ENCODE results near the gene NPTX1. TPM values are rescaled to one million over a fixed set of nuclear protein-coding genes. Genes with fewer than 3 reads are reported as not detected.
A peak's percentile ranks its signal among the peaks of the same experiment; 100 is the strongest.

NPTX1 gene
- total RNA-seq, 2 donors from 2014 or later: not detected

DNA sequence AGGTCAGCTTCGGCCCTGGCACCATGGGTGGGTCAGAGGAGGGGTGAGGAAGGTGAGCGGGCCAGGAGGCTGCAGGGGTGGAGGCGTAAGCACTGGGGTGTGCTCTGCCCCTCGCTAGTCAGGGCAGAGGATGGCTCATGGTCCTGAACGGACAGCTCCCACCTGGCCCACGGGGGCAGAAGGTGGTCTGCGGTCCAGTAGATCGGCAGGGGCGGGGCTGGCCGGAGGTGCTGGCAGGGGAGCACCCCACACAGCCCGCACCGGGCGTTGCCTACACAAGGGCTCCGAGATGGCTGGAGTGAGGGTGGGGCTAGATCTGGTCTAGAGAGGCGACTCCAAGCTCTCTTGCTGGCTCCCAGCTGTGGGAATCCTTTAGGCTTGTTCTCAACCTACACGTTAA, 8.2 kb downstream of the NPTX1 start:
- ATAC-seq: peak in 1 of 2 donors; percentile 30
- DNase-seq: no peak
- intact Hi-C loops (cut with DNase I): no loop called here

DNA sequence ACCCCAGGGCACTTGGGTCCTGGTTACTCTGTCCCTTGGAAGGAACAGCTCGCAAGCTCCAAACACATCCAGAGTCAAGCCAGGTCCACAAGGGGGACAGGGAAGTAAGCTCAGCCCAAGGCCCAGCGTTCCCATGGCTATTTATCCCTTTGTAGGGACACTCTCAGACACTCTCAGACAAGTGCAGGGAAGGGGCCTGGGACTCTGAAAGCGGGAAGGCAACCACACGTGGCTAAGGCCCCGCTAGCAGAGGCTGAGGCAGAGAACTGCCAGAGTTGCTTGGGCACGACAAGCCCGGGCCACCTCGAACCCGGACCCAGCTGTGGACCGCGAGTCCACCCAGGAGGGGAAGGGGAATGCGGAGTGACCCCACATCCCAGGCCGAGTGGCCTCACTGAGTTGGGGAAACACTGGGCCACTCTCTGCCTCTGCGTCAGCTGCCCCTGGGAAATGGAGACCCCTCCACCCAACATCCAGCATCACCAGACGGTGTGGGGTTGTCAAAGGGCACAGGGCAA, 10.2 kb downstream of the NPTX1 start:
- DNase-seq (no peak), ATAC-seq (no peak)
- intact Hi-C loops (cut with DNase I): no loop called here

DNA sequence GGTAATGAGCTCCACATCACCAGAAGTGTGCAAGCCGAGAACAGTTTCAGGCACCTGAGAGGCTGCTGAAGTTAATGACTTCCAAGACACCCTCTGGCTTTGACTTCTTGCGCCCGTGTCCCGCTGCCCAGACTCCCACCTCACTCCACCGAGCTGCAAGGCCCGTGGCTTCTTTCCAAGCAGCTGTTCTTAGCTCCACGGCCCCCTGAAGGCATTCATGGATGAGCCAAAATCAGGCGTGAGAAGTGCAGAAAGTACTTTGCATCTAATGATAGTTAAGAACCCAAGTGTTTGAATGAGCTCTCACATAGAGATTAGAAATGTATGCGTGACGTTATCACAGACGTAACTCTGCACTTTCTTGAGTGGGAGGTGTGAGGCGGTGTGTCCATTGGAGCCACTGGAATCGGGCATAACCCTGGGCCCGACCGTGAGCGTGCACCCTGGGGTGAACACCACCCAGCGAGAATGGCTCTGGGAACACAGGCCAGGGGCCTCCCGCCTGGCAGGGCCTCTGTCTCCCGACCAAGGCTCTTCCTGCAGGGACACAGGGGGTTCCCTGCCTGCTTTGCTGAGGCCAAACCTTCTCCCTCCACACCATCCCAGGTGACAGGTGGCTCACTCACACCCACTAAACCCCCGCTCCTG, 11.0 kb downstream of the NPTX1 start:
- no peak for DNase-seq
- intact Hi-C loops (cut with DNase I): no loop called here
- no peak for ATAC-seq

DNA sequence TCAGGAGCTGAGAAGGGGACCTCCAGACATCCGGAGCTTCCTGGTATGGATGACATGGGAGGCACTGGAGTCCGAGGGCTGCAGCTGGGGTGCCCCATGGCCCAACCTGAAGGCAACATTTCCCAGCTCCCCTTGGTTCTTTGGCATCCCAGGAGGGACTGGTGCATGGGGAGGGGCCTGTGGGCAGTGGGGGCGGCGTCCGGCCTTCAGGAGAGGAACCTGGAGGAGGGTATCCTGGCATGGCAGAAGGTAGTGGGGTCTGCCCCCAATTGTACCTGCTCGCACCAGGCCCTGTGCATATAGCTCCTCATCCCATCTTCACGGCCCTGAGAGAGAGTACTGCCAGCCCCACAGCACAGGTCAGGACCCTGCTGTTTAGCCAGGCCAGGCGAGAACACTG, 11.9 kb downstream of the NPTX1 start:
- DNase-seq: no peak
- intact Hi-C loops (cut with DNase I): no loop called here
- ATAC-seq: no peak

DNA sequence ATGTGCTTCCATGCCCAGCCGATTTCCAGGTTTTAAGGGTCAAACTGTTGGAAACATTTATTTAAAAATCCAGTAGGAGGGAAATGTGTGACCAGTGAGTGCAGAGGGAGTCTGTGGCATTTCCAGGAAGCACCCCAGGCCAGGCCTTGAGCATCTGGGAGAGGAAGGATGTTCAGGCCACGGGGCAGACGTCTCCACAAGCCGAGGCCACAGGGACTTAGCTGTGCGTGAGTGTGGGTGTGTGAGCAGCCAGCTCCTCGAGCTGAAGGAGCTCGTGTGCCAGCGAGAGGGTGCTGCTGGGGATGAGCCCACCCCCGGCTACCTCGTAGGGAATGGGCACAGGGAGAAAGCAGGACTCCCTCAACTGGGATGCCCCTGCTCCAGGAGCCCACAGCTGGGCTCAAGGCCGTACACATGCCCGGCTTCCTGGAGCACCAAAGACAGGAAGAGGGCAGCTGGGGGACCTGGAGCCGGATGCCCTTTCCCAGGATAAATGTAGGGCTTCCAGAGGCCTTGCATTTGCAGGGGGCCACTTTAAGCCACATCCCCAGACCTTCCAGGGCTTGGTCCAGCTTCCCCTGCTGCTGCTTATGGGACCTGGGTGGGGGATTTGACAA, 12.5 kb downstream of the NPTX1 start:
- no peak for DNase-seq
- no peak for ATAC-seq
- intact Hi-C loops (cut with DNase I): no loop called here

DNA sequence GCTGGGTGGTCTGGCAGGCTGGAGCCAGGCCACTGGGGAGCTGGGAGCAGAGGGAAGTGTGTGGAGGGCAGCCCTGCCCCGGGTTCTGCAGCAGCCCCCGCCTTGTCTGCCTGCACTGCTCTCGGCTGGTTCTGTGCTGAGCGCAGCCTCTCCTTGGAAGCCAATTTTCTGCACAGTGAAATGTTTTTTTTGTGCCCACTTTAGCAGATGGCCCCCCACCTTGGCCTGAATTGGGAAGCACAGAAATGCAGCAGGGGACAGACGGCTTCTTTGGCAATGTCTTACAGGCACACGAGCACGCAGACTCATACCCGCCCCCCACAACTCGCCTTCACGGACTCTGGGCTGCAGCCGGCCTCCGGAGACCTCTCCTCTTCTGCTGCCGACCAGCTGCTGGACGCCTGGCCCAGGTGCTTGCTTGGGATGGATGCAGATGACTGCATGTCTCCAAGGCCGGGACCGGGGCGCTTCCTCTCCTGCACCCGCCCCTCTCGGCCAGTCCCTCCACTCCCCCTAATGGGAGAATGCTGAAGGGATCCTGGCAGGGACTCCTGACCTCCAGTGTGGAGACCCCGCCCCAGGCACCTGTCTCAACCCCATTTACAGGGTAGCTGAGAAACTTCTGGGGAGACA, 14.8 kb downstream of the NPTX1 start:
- ATAC-seq (no peak), DNase-seq (no peak)
- intact Hi-C loops (cut with DNase I): no loop called here

DNA sequence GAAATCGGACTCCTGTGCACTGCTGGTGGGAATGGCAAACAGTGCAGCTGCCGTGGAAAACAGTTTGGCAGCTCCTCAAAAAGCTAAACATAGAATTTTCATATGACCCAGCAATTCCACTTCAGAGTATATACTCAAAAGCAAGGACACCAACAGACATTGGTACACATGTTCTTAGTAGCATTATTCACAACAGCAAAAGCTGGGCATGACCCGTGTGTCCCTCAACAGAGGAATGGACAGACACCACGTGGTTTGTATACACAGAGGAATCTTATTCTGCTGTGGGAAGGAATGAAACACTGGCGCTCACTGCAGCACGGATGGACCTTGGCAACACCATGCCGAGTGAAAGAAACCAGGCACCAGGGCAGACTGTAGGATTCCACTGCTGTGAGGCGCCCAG, 16.0 kb downstream of the NPTX1 start:
- intact Hi-C loops (cut with DNase I): no loop called here
- ATAC-seq: peak; percentile 12 to 16
- DNase-seq: no peak

DNA sequence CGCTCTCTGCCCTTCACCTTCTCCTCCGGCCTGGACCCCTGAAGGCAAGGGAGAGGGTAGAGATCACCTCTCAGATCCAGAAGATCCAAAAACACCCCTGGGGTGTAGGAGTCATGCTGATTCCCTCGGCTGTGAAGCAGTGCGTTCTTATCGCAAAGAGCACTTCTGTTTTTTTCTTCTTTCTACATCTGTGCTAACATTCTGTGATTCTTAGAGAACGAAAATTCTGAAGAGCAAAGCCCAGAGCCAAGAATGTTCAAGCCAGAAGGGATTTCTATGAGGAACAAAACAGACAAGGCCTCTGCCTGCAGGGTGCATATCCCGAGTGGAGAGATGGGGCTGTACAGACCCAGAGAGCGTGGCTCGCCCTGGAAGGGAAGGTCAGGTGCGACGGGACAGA, 17.2 kb downstream of the NPTX1 start:
- DNase-seq (no peak), ATAC-seq (no peak)
- intact Hi-C loops (cut with DNase I): no loop called here

DNA sequence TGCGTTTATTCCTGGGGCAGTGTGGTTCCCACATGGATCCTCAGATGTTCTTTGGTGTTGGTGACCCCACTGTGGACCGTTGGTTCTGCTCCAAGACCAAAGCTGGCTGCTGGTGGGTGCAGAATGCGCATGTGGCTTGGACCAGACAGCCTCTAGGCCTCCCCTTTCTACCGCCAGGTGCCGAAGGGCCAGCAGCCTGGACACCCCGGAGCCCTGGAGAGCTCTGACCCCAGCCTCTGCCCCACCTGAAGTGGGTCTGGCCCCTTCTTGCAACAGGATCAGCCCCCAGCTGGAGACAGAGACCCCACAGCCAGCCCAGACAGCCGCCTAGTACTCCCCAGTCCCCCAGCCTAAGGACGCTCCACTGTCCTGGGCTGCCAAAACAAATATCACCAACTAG, 18.4 kb downstream of the NPTX1 start:
- no peak for DNase-seq
- intact Hi-C loops (cut with DNase I): no loop called here
- ATAC-seq: no peak

DNA sequence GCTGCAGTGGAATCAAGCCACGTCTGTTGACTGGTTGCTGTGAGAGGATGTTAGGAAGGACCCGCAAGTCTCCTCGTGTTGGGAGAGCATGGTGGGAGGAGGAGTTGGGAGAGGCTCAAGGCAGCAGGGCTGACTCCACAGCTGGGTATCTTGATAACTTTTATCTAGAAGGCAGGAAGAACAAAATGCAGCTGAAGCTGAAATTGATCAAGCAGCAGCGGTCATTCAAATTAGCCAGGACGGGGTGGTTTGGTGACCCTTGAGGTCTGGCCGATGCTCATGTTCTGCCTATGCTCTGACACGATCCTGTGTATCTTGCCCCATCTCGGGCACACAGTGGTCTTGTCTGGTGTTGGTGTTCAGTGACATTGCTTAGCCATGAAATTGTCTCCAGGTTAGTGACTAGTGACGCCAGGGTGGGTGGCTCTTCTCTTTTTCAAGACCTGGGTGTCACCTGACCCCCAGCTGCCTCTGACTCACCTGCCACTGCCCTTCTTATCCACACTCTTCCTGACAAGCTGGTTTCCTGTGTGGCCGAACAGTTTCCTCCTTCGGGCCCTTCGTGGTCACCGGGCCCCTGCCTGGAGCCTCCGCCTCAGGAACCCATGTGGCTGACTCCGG, 19.1 kb downstream of the NPTX1 start:
- DNase-seq (no peak), ATAC-seq (no peak)
- intact Hi-C loops (cut with DNase I): no loop called here

DNA sequence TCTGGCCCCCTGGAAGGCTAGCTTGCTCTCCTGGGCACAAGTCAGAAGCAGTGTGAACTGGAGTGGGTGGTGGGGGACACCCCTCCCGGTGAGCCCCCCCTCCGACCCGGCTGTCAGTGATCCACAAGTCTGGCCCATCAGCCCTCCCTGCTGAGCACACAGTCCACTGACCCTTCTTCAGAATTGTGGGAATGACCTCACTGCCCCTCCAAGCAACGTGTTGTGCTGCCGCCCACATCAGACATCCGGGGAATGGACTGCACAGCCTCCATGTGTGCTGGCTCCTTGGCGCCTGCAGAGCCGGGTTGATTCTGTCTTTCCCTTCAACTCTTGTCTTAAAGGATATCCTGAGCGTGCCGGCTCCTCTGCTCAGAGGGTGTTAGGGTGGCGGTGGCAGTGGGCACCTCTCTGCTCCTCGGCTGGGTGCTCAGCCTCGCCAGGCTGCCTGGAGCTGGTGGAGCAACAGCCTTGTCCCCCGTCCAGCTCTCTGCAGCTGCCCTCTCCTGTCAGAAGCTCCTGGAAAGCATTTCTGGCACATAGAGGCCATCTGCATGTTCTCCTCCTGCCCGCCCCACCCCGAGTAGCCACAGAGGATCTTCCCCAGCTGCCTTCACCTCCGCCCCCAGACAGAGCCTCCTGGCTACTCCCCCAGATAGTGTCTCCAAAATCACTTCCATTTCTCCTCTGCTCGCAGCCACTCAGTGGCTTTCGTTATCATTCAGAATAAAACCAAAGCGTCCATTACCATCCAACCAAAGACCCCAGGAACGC, 19.8 kb downstream of the NPTX1 start:
- ATAC-seq (no peak), DNase-seq (no peak)
- intact Hi-C loops (cut with DNase I): no loop called here

DNA sequence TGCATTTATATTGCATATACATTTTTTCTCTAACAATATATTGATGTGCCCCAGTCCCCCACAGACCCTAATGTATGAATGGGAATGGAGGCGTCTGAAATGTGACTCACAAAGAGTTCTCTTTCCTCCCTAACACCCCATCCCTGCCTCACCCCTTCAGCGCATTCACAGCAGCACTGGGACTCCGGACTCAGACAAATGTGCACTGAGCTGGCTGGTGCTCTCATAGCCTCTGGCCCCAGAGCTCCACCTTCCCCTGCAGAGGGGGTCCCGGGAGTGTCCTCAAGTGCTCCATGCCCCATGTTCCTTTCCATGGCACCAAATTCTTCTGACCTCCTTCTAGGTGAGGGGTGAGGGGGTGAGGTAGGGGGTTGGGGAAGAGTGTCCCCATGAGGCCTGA, 20.6 kb downstream of the NPTX1 start:
- DNase-seq: no peak
- ATAC-seq: no peak
- intact Hi-C loops (cut with DNase I): no loop called here

DNA sequence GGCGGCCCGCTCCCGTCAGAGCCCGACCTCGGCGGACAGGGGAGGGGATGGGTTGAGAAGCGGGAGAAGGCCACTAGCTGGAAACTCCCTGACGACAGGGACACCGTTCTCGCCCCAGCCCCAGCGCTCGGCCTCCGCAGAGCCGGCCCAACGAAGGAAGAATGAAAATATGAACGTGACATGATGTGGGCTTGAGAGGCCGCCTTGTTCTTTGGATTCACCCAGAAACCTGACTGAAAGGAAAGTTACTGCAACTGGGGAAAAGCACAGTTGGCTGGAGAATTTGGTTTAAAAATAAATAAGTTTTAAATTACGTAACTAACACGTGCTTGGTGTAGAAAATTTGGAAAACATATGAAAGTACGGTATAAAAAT, 21.1 kb downstream of the NPTX1 start:
- intact Hi-C loops (cut with DNase I): no loop called here
- ATAC-seq: peak; percentile 29 to 67
- DNase-seq: peak; percentile 70

DNA sequence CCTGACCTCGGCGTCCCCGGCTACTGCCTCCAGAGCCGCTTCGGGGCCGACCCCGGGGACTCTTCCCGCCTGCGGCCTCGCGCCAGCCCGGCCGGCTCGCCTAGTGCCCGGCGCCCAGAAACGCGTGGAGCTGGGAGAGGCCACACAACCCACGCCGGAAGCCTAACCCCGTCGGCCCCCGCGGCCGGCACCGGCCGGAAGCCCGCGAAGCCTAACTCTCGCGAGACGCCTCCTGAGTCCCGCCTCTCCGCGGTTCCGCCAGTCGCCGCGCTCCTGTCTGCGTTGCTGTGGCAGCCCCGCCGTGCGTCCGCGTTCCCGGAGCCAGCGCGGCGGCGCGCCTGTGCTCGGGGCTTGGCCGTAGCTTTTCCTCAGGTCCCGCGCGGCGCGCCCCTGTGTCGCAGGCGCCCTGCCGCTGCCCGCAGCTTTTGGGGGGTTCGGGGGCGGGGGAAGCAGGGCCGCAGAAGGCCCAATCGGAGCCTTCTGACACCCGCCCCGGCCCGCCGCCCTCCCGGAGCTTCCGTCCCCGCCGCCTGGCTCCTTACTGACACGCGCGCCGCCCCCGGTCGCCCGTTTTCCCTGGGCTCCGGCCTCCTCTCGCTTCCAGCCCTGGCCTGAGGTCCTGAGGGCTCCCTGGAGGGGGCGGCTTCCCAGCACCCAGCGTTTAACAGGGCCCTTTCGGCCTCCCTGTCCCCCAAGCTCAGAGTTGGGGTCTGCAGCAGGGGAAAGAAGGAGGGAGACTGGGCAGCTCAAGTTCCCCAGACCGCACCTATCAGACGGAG, 21.7 kb downstream of the NPTX1 start:
- intact Hi-C loops (cut with DNase I): no loop called here
- DNase-seq (peak; percentile 98), ATAC-seq (peak; percentile 96 to 97)

DNA sequence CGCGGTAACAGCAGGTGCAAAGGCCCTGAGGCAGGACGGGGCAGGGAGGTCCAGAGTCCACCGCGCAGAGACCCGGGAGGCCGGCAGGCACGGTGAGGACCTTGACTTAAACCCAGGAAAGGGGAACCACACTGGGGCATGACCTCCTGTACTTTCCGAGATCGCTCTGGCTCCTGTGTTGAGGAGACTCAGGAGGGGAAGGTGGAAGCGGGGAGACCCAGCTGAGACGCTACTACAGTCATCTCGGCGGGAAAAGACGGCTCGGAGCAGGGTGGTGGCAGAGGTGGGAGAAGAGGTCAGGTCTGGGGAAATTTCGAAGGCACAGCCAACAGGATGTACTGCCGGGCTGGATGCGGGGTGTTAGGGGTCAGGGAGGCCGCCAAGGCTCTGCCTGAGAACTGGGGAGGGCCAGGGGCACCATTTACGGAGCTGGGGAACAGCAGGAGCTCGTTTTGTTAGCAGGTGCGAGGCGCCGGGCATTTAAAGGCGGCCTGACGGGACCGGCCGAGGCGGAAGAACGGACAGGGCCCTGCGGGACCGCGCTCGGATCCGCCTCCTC, 22.3 kb downstream of the NPTX1 start:
- peak in 1 of 2 donors; percentile 6 for ATAC-seq
- DNase-seq: no peak
- intact Hi-C loops (cut with DNase I): no loop called here

DNA sequence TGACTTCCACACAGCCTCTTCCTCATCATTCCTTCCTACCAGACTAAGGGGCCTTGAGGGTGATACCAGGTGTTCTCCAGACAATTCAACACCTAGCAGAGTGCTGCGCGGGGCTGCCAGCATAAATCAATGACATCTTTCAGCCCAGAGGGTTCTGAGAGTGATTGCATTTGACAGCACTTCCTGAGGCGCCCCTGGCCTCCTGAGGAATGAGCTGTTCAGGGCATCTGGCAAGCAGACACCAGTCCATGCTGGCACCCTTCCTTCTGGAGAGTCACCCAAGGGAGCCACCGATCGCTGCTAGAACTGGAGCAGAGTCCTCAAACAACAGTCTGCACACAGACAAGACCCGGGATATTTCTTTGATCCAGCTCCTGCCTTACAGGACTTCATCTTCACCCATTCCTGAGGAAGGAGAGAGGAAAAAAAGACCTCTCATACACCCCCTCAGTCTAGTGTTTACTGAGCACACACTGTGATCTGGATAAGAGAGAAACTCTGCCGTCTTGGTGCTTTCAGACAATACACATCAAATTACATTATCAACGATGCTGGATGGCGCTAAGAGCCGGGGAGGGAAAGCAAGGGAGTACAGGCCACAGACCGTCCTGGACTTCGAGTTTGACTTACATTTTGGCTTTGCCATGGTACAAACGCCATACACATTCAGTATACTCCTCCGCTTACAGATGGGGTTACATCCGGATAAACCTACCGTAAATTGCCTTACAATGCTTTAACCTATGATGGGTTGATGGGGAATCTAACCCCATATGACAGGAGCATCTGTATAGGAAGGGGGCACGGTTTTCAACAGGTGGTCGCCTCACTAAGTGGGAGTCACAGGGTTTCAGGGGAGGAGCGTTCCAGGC, 23.0 kb downstream of the NPTX1 start:
- DNase-seq (no peak), ATAC-seq (no peak)
- intact Hi-C loops (cut with DNase I): no loop called here

DNA sequence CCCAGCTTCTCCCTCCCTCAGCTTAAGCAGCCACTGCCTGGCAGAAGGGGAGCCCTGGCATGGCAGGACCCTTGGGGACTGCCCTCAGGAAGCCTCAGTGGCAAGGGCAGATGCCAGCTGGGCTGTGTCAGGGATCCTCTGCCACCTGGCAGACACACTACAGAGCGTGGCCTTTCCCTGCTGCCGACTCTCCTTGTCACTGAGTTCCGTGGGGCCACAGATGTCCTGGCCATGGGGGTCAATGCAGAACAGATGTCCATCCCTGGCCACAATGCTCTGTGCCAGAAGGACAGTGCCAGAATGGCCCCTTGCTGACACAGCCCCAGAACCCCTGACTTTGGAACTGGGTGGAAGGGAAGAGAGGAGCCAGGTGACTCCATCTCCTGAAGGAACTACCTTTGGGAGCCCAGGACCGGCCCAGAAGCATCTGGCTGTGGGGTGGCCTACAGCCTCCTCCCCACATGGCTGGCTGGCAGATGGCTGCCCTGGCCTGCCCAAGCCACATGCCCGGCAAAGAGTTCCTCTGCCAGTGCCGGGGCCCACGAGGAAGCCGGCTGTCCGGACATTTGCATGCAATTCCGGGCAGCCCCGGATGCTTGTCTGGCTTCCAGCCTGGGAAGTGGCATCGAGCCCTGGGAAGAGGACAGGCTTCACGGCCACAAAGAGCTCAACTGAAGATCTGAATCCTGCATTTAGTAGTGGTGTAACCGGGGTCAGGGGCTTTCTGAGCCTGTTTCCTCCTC, 24.1 kb downstream of the NPTX1 start:
- intact Hi-C loops (cut with DNase I): no loop called here
- no peak for ATAC-seq
- DNase-seq: no peak

Data from left cardiac atrium (tissue), 4 donors.